ENCODE data around the gene ZDHHC3.

The ZDHHC3 gene

GRCh38 chr3:44976002-44976815 is at the start of gene ZDHHC3, which contains the start of gene EXOSC7:
Gene ZDHHC3 (minus strand): TSS chr3:44976174. CDS start chr3:44959436, 16,738 bp downstream.
Gene EXOSC7 (plus strand): TSS chr3:44976244. CDS start chr3:44976278, 34 bp downstream.
- peak; percentile 36 for DNase-seq

- DNase-seq = no peak
These were observed 48.7 kb upstream of the ZDHHC3 start for GRCh38 chr3:45024542-45025255.

GRCh38 chr3:45023675-45024074 is 47.7 kb upstream of the ZDHHC3 start:
- no peak for DNase-seq

- DNase-seq = no peak
These were observed 45.7 kb upstream of the ZDHHC3 start for GRCh38 chr3:45021524-45022297.

- no peak for DNase-seq
These were observed 44.6 kb upstream of the ZDHHC3 start for GRCh38 chr3:45020534-45020933.

GRCh38 chr3:45017821-45018220 is 41.8 kb upstream of the ZDHHC3 start:
- no peak for DNase-seq

- DNase-seq = no peak
These were observed 40.9 kb upstream of the ZDHHC3 start for GRCh38 chr3:45016916-45017315.

- DNase-seq = no peak
These were observed 36.6 kb upstream of the ZDHHC3 start for GRCh38 chr3:45012577-45012976.

GRCh38 chr3:45011756-45012508 is 36.0 kb upstream of the ZDHHC3 start:
- no peak for DNase-seq

GRCh38 chr3:45010811-45011333 is 34.9 kb upstream of the ZDHHC3 start:
- DNase-seq = no peak

GRCh38 chr3:45009868-45010267 is 33.9 kb upstream of the ZDHHC3 start:
- DNase-seq = no peak

- DNase-seq = no peak
These were observed 32.1 kb upstream of the ZDHHC3 start for GRCh38 chr3:45008117-45008516.

- DNase-seq = no peak
These were observed 31.1 kb upstream of the ZDHHC3 start for GRCh38 chr3:45007091-45007490.

GRCh38 chr3:45003859-45004258 is 27.9 kb upstream of the ZDHHC3 start:
- DNase-seq = no peak

- no peak for DNase-seq
These were observed 27.4 kb upstream of the ZDHHC3 start for GRCh38 chr3:45003406-45003805.

- no peak for DNase-seq
These were observed 26.7 kb upstream of the ZDHHC3 start for GRCh38 chr3:45002720-45003119.

GRCh38 chr3:45002139-45002660 is 26.2 kb upstream of the ZDHHC3 start:
- no peak for DNase-seq

- no peak for DNase-seq
These were observed 25.8 kb upstream of the ZDHHC3 start for GRCh38 chr3:45001738-45002137.

- no peak for DNase-seq
These were observed 24.8 kb upstream of the ZDHHC3 start for GRCh38 chr3:45000823-45001222.

GRCh38 chr3:44999782-45000181 is 23.8 kb upstream of the ZDHHC3 start:
- DNase-seq = no peak

GRCh38 chr3:44996556-44996969 is 20.6 kb upstream of the ZDHHC3 start:
- no peak for DNase-seq

- DNase-seq = peak; percentile 59
These were observed 19.3 kb upstream of the ZDHHC3 start for GRCh38 chr3:44995142-44995770.
